Measurements from ENCODE around the gene SRSF8.
A peak's percentile ranks its signal among the peaks of the same experiment; 100 is the strongest.

DNA sequence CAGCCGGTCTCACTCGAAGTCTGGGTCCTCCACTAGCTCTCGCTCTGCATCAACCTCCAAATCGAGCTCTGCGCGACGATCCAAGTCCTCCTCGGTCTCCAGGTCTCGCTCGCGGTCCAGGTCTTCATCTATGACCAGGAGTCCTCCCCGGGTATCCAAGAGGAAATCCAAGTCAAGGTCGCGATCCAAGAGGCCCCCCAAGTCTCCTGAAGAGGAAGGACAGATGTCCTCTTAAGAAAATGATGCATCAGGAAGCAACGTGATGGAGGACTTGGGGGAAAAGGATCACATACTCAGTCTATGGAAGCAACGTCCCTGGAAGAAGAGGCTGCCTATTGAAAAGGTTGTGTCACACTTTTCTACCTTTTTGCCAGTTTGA, 1.1 kb downstream of the SRSF8 start:
- TF ChIP-seq CTCF (IDR thresholded peaks at IDR 0.05; ENCODE audit: low read depth, low read length) = no peak
- peak; percentile 33; the same call in 1 of the 2 replicates for TF ChIP-seq MAX (IDR thresholded peaks at IDR 0.05; ENCODE audit: low read depth, low read length)
- no peak for TF ChIP-seq MYC (IDR thresholded peaks at IDR 0.05; ENCODE audit: low read depth, low read length)
- TF ChIP-seq POLR2A (IDR thresholded peaks at IDR 0.05; ENCODE audit: extremely low read depth, insufficient read length) = no peak
